HG03342 (cell line): ENCODE data around the gene B4GALT3.
A peak's percentile ranks its signal among the peaks of the same experiment; 100 is the strongest.

Experiments used
- ATAC-seq: cut with Tn5 transposase; IDR thresholded peaks from one replicate; pipeline ENCODE4 v1.9.1; 2021; ENCODE audit warnings: mild to moderate bottlenecking, moderate library complexity; ENCODE audit not compliant: unreplicated experiment

Gene B4GALT3

DNA sequence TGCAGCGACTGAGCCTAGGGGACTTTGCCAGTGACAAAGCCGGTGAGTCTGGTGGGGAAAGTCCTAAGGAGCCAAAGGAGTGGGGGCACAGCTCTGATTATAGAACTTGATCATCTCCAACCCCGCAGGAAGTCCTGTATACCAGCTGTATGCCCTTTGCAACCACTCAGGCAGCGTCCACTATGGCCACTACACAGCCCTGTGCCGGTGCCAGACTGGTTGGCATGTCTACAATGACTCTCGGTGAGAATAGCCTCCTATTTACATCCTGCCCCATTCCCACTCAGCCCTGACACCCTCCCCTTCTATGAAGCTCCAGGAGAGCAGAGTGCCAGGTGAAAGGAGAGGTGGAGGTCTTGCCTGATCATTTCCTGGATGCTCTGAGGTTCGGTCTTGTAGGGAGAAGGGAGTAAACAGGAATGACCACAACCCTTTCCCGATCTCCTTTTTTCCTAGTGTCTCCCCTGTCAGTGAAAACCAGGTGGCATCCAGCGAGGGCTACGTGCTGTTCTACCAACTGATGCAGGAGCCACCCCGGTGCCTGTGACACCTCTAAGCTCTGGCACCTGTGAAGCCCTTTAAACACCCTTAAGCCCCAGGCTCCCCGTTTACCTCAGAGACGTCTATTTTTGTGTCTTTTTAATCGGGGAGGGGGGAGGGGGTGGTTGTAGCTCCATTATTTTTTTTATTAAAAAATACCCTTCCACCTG is 12.3 kb downstream of the B4GALT3 start:
- no peak for ATAC-seq

- ATAC-seq, result no peak
These were observed 13.5 kb downstream of the B4GALT3 start for GRCh38 chr1:161163793-161164192.

- no peak for ATAC-seq
These were observed 14.5 kb downstream of the B4GALT3 start for GRCh38 chr1:161162806-161163205.

DNA sequence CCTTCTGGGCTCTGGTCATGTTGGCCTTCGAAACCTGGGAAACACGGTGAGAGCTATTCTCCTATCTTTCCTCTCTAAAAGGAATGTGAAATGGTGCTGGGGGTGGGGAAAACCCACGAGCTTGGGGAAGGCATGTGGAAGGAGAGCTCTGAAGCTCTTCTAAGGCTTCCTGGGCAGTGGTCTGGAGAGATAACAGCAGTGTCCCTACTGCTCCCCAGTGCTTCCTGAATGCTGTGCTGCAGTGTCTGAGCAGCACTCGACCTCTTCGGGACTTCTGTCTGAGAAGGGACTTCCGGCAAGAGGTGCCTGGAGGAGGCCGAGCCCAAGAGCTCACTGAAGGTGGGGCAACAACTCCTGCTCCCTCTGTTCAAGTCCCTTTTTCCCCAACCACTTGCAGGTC is 15.3 kb downstream of the B4GALT3 start:
- ATAC-seq, result no peak

GRCh38 chr1:161161652-161162051 is 15.7 kb downstream of the B4GALT3 start:
- no peak for ATAC-seq

DNA sequence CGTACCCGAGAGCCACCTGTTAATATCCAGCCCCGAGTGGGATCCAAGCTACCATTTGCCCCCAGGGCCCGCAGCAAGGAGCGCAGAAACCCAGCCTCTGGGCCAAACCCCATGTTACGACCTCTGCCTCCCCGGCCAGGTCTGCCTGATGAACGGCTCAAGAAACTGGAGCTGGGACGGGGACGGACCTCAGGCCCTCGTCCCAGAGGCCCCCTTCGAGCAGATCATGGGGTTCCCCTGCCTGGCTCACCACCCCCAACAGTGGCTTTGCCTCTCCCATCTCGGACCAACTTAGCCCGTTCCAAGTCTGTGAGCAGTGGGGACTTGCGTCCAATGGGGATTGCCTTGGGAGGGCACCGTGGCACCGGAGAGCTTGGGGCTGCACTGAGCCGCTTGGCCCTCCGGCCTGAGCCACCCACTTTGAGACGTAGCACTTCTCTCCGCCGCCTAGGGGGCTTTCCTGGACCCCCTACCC is 16.6 kb downstream of the B4GALT3 start:
- ATAC-seq, result no peak

DNA sequence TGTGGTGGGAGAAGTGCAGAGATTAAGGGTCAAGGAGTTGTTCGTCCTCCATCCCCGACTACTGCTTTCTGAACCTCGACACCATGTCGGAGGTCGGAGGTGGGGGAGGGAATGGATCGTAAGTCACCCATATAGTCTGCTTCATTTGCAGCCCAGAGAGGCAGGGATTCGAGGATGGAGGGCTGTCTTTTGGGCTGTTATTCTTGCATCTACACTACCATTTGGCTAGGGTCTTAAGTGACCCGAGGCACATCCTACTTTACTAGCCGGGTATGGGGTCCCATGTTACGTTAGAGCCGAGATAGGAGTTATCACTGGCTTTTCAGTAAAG is 17.4 kb downstream of the B4GALT3 start:
- ATAC-seq, result no peak

DNA sequence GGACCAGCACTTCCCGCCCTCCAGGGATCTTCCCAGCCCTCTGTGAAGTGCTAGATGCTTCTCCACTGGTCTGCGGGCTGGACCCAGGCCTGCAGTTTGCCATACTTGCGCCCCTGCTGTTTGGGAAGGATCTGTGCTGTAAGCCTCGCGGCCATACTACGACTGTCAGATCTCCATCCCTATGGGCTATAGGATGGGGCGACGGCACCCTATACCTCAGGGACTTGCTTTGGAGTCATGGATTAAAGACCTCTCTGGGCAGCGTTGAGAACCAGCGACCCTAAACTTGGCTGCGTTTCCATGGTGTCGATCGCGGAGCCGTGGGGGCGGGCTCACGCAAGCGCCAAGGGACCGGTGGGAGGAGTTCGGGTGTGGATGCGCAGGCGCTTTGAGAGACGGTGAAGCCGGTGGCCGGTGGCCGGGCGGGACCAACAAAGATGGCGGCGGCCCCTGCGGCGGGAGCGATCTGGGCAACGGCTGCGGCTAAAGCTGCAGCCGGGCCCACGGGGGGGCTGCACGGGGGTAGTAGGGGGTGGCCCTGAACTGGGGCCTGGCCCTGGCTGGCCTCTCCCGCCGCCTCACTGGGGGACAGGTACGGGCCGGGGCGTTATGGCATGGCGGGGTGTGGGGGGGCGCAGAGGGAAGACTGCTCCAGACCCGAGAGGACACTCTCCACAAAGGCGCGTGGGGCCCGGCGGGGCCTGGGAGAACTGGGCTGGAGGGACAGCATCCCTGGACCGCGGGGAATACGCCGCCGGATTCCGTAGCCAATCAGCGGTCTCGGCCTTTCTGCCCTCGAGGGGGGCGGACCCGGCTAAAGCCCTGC is 18.0 kb downstream of the B4GALT3 start, which contains the start of gene USP21:
USP21 (plus strand) TSS at position 414 of the 826 bp plus-strand sequence. CDS start 1,141 bp downstream, outside the sequence.
- ATAC-seq, result peak; percentile 75

DNA sequence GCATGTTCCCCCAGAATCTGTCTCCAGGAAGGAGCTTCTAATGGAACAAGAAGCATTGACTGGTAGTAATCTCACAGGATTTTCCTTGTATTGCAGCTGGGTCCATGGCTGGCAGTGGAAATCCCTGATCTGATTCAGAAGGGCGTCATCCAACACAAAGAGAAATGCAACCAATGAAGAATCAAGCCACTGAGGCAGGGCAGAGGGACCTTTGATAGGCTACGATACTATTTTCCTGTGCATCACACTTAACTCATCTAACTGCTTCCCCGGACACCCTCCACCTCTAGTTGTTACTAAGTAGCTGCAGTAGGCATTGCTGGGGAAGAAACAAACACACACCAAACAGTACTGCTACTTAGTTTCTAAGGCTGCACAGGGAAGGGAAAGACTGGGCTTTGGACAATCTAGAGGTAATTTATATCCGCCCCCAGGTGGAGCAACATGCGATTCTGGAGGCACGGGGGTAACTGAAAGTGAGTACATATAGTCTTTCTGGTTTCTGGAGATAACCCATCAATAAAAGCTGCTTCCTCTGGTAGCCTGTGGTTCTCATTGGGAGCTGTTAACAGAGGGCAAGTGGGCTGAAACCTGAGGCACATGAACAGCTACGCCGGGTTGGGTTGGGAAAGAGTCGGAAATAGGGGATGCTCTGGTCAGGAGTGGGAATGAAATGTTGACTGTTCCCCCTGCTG is 18.8 kb downstream of the B4GALT3 start:
- ATAC-seq, result no peak

GRCh38 chr1:161157867-161158266 is 19.4 kb downstream of the B4GALT3 start:
- ATAC-seq, result no peak

- peak; percentile 86 for ATAC-seq
These were observed 23.5 kb downstream of the B4GALT3 start, which contains the start of gene UFC1 for GRCh38 chr1:161153682-161154337. TSS of gene UFC1 (plus strand) at chr1:161153978. CDS start at chr1:161153998, 20 bp downstream.

- ATAC-seq, result peak; percentile 5
These were observed 24.1 kb downstream of the B4GALT3 start for GRCh38 chr1:161153176-161153575.

- ATAC-seq, result no peak
These were observed 31.5 kb downstream of the B4GALT3 start for GRCh38 chr1:161145832-161146231.

DNA sequence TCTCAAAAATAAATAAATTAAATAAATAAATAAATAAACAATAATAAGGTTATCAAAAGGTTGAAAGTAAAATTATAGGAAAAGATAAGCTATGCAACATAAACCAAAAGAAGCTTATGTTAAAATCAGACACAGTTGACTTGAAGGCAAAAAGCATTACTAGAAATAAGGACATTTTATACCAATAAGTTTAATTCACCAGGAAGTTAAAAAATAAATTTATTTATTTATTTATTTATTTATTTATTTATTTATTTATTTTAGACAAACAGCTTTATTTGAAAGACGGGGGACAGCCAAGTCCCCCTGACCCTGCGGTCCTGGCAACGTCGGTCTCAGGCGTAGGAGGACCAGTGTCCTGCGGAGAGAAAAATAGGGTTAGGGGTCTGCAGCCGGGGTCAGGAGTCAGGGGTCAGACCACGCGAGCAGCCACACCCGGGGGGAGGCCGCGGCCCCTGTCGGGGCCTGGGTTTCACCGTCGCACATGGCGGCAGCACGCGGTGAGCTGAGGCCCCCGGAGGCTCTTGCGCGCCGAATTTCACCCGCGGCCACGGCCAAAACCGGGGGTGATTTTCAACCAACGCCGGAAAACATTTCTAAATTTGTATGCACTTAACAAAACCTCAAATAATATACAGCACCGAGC is 36.4 kb downstream of the B4GALT3 start:
- no peak for ATAC-seq

DNA sequence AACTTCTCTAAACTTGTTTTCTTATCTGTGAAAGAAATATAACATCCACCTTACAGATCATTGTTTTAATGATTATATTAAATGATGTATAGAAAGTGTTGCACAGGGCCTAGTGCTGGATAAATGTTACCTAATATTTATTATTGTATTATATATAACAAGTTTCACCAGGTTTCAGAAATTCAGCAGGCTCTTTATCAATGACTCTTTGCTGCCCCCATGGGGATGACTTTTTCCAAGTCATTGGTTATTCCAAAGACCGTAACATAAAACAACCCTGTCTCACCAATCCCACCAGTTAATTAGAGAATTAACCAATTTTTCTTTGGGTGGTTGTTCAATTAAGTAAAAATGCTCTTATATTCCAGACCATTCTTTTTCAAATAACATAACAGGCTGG is 37.5 kb downstream of the B4GALT3 start:
- ATAC-seq, result no peak

GRCh38 chr1:161138431-161138830 is 38.9 kb downstream of the B4GALT3 start:
- ATAC-seq, result no peak

- ATAC-seq, result no peak
These were observed 39.4 kb downstream of the B4GALT3 start for GRCh38 chr1:161137881-161138280.

DNA sequence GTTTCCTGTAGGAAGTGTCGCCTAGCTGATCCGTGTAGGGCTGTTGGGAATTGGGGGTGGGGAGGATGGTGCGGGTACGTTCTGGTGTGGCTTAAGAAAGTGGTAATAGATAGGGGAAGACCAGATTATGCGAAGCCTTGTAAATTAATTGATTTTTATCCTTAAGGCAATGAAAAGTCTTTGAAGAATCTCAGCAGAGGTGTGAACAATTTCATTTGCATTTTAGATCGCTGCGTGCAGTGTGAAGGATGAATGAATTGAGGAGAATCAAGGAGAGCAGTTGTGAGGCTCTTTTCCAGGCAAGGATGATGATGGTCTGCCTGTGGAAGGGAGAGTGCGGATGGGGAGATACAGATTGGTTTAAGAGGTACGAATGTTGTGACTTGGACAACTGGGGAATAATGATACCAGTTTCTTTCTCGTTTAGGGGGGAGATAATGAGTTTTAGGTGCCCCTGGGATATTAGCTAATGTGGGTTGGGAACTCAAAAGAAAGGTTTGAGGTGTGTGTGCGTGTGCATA is 44.0 kb downstream of the B4GALT3 start:
- ATAC-seq, result no peak

- peak; percentile 92 for ATAC-seq
These were observed 44.7 kb downstream of the B4GALT3 start, which contains the start of gene DEDD for GRCh38 chr1:161132410-161133219. TSS of gene DEDD (minus strand) at chr1:161132667. CDS start at chr1:161124462, 8,205 bp downstream.
